Testis (tissue), 3 donors: ENCODE measurements around the gene PMEL. TPM values are rescaled to one million over a fixed set of nuclear protein-coding genes. Genes with fewer than 3 reads are reported as not detected.
"Not testable (repeated sequence)": the region's sequence is repeated elsewhere in the genome, so short reads cannot be mapped to it uniquely, and the experiment has no call there.

ENCODE experiments used
- DNase-seq: peaks from one replicate; pipeline ENCODE4 v3.0.0-alpha.2; 2019
- H3K27ac ChIP-seq, 2 donors: fragments of 200-600 bp; sonication (generic); one replicate each; pipeline ENCODE4 v1.5.1; 2019
- H3K27me3 ChIP-seq: fragments of 200-600 bp; sonication (generic); one replicate; pipeline ENCODE4 v1.5.1; 2019
- H3K36me3 ChIP-seq: fragments of 200-600 bp; sonication (generic); one replicate; pipeline ENCODE4 v1.5.1; 2017; ENCODE audit warnings: low read depth; ENCODE audit errors: missing control alignments
- H3K4me1 ChIP-seq: fragments of 200-600 bp; sonication (generic); one replicate; pipeline ENCODE4 v1.5.1; 2019
- H3K4me3 ChIP-seq, 2 donors: fragments of 200-600 bp; sonication (generic); one replicate each; pipeline ENCODE4 v1.5.1; 2017 to 2019
- H3K9me3 ChIP-seq: fragments of 200-600 bp; sonication (generic); one replicate; pipeline ENCODE4 v1.5.1; 2017
- POLR2A ChIP-seq: fragments of 450-650 bp; IDR thresholded peaks from one replicate; pipeline ENCODE4 v1.6.1; 2017; ENCODE audit warnings: antibody characterized with exemption, mild to moderate bottlenecking, moderate library complexity
- WGBS, 2 donors: methylation state at CpG; one replicate each; pipeline ENCODE4 v1.1.5; 2018; 5-methylcytosine and 5-hydroxymethylcytosine counted together
- intact Hi-C: fragments of 100-400 bp; cut with DNase I; formaldehyde crosslinking; loops from one replicate; pipeline ENCODE4 v1.15.1; 2023; ENCODE audit warnings: low total_unique reads
- polyA plus RNA-seq: library from polyadenylated mRNA; stranded (reverse); fragments of 350-450 nt; fragmentation: Illumina TruSeq; extraction: RNeasy Lipid Tissue Mini Kit (QIAGEN cat#74804); gene quantifications from one replicate; pipeline ENCODE4 v1.2.3, GENCODE V29; 2014; ENCODE audit warnings: low read depth, low replicate concordance; ENCODE audit not compliant: insufficient read depth
- total RNA-seq, 2 donors: library from RNA; depleted of rRNA; stranded (reverse); fragments of >200 nt; gene quantifications; one replicate each; pipeline ENCODE4 v1.2.3, GENCODE V29; 2016
- TF ChIP-seq, protein P1 (sequence below), 3 experiments: fragments of 450-650 bp in 2 of 3; fragments of 200-600 bp in 1 of 3; sonication (generic) in 1 of 3; IDR thresholded peaks; one replicate each; pipeline ENCODE4 v1.5.1; 2016 to 2019; ENCODE audit warnings: antibody characterized with exemption in 3 of 3, mild to moderate bottlenecking in 2 of 3, moderate library complexity in 1 of 3

The PMEL gene
- total and polyA plus RNA-seq, 3 donors from 2014 or later = 8.2 to 11.1 (median 8.9) TPM

DNA sequence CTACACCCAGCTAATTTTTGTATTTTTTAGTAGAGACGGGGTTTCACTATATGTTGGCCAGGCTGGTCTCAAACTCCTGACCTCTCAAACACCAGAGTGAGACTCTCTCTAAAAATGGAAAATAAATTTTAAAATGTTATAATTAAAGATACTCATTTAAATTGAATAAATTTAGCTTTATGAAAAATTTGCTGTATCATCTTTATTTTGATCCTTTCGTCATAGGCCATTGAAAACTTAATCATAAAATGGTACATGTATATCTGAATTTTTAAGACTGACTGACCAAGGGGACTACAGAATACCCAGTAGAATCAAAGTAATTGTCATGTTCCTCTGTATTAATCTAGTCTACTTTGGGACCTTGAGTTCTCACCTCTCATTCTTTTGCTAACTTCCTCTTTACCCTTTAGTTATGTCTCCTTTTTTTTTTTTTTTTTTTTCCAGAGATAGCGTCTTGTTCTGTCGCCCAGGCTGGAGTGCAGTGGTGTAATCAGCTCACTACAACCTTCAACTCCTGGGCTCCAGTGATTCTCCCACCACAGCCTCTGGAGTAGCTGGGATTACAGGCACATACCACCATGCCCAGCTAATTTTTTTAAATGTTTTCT lies 17.5 kb upstream of the PMEL start:
- no peaks in the 10 kb centered on the region for H3K36me3 ChIP-seq
- peaks cover 5% of the 10 kb centered on the region for H3K4me1 ChIP-seq
- intact Hi-C loops = no loop called here
- H3K9me3 ChIP-seq = no peaks in the 10 kb centered on the region
- no peaks in the 10 kb centered on the region for H3K27me3 ChIP-seq
- TF ChIP-seq POLR2A = no peak
- TF ChIP-seq, protein P1, sequence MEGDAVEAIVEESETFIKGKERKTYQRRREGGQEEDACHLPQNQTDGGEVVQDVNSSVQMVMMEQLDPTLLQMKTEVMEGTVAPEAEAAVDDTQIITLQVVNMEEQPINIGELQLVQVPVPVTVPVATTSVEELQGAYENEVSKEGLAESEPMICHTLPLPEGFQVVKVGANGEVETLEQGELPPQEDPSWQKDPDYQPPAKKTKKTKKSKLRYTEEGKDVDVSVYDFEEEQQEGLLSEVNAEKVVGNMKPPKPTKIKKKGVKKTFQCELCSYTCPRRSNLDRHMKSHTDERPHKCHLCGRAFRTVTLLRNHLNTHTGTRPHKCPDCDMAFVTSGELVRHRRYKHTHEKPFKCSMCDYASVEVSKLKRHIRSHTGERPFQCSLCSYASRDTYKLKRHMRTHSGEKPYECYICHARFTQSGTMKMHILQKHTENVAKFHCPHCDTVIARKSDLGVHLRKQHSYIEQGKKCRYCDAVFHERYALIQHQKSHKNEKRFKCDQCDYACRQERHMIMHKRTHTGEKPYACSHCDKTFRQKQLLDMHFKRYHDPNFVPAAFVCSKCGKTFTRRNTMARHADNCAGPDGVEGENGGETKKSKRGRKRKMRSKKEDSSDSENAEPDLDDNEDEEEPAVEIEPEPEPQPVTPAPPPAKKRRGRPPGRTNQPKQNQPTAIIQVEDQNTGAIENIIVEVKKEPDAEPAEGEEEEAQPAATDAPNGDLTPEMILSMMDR (IDR thresholded peaks at IDR 0.05) = no peak
- DNase-seq = no peak
- H3K27ac ChIP-seq = no peak overlapping the region
- no peak overlapping the region for H3K4me3 ChIP-seq
- WGBS, 2 donors = 51 to 60% methylated on average over 4 of the region's 4 CpGs

DNA sequence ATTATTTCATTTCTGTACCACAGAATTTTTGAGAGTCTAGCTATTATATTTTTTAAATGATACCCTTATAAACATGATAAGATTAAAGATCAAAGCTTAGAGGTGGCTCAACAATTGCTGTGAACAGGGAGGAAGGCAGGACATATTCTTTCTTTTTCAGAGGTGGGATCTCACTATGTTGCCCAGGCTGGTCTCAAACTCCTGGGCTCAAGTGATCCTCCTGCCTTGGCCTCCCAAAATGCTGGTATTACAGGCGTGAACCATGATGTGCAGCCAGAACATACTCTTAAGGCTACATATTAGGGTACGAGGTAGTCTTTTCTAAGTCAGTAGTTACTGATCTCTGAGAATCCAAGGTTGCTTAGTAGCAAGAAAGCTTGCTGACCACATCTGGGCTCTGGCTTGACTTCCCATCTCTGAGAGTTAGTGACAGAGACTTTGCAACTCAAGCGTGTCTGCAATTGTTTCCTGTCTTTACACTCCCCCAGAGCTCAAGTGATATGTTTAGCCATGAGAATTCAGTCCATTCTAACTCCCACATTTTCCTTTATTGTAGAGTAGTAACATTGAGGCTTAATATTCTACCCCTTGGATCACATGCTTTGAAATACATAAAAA lies 16.6 kb upstream of the PMEL start:
- no peak overlapping the region for H3K27ac ChIP-seq
- no peaks in the 10 kb centered on the region for H3K27me3 ChIP-seq
- TF ChIP-seq, protein P1 (IDR thresholded peaks at IDR 0.05) = no peak
- no peak for TF ChIP-seq POLR2A
- no peaks in the 10 kb centered on the region for H3K9me3 ChIP-seq
- no peak overlapping the region for H3K4me3 ChIP-seq
- H3K4me1 ChIP-seq = peaks cover 14% of the 10 kb centered on the region
- WGBS, 2 donors = 52 to 72% methylated on average over 3 of the region's 3 CpGs
- intact Hi-C loops = no loop called here
- peak; percentile 54 for DNase-seq
- H3K36me3 ChIP-seq = no peaks in the 10 kb centered on the region

DNA sequence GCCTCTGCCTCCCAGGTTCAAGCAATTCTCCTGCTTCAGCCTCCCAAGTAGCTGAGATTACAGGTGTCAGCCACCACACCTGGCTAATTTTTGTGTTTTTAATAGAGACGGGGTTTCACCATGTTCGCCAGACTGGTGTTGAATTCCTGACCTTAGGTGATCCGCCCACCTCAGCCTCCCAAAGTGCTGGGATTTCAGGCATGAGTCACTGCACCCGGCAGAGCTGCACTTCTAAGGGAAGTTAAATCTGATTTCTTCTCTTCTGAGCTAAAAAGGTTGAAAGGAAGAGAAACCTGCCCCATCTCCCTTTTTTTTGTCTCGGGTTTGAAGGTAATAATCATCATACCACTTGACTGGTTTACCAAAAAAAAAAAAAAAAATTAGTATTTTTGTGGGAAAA lies 16.0 kb upstream of the PMEL start:
- H3K4me1 ChIP-seq = peaks cover 20% of the 10 kb centered on the region
- H3K9me3 ChIP-seq, H3K27me3 ChIP-seq, intact Hi-C loops, H3K27ac ChIP-seq, DNase-seq, H3K4me3 ChIP-seq, H3K36me3 ChIP-seq: not testable (repeated sequence)
- 82% methylated on average over 5 of the region's 5 CpGs for whole genome bisulfite sequencing, 2 donors

DNA sequence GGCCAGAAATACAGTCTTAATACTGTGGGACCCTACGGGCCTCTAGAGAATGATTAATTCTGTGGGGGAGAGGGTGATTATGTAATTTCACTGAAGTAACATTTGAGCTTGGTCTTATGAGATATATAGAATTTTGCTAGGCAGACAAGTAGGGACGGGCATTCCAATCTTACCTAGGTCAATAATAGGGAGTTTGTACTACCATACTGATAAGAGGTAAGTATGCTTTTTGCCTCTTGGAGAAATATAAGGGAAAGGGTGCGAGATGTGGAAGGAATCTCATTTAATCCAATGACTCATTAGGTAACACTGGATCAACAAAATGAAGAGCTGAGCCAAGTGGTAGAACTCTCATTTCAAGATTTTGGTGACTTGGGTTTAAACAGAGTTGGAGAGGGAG lies 13.2 kb upstream of the PMEL start:
- Histone ChIP-seq H3K4me1 (peaks cover 29% of the 10 kb centered on the region), H3K9me3 (no peaks in the 10 kb centered on the region), H3K36me3 (no peaks in the 10 kb centered on the region), H3K4me3 (no peak overlapping the region), H3K27ac (no peak overlapping the region), H3K27me3 (no peaks in the 10 kb centered on the region)
- 80% methylated on average over 3 of the region's 3 CpGs for WGBS, 2 donors
- DNase-seq = no peak
- intact Hi-C loops = no loop called here
- TF ChIP-seq POLR2A = no peak
- TF ChIP-seq, protein P1 (IDR thresholded peaks at IDR 0.05) = no peak

GRCh38 chr12:55978393-55978792 lies 12.6 kb upstream of the PMEL start:
- intact Hi-C loops = no loop called here
- TF ChIP-seq POLR2A = no peak
- H3K4me3 ChIP-seq = no peak overlapping the region
- no peak overlapping the region for H3K27ac ChIP-seq
- no peaks in the 10 kb centered on the region for H3K27me3 ChIP-seq
- H3K9me3 ChIP-seq = no peaks in the 10 kb centered on the region
- 95 to 99% methylated on average over 7 of the region's 7 CpGs for WGBS, 2 donors
- DNase-seq = no peak
- no peaks in the 10 kb centered on the region for H3K36me3 ChIP-seq
- peaks cover 29% of the 10 kb centered on the region for H3K4me1 ChIP-seq

- intact Hi-C loops = no loop called here
- 0% methylated on average over 15 of the region's 15 CpGs for WGBS, 2 donors
- Histone ChIP-seq H3K27me3 (no peaks in the 10 kb centered on the region), H3K36me3 (no peaks in the 10 kb centered on the region), H3K9me3 (no peaks in the 10 kb centered on the region), H3K4me1 (peaks cover 32% of the 10 kb centered on the region), H3K4me3 (peak overlapping the region; percentile 95 to 100), H3K27ac (peak overlapping the region; percentile 97 to 99)
- TF ChIP-seq, protein P1 (IDR thresholded peaks at IDR 0.05) = no peak
- TF ChIP-seq POLR2A = no peak
- peak; percentile 43 for DNase-seq
Observed at GRCh38 chr12:55974308-55974730, 8.5 kb upstream of the PMEL start.
